MM.1S (cell line): Measurements from ENCODE around the gene SEMA4B.

ENCODE experiments used
- DNase-seq: peaks from one replicate; pipeline ENCODE4 v3.0.0-alpha.2; 2015
- H2AFZ ChIP-seq: fragments of 300-600 bp; sonication (generic); 2 replicates; pipeline ENCODE4 v1.6.0; 2016; ENCODE audit warnings: antibody characterized with exemption, low read length
- H3F3A ChIP-seq: fragments of 300-600 bp; sonication (generic); 2 replicates; pipeline ENCODE4 v1.6.1; 2016; ENCODE audit warnings: mild to moderate bottlenecking, antibody characterized with exemption, low read length, moderate library complexity, mixed read lengths; ENCODE audit not compliant: insufficient read depth
- H3K27ac ChIP-seq: fragments of 300-600 bp; sonication (generic); 2 replicates; pipeline ENCODE4 v1.5.1; 2016; ENCODE audit warnings: mild to moderate bottlenecking, low read length
- H3K27me3 ChIP-seq: fragments of 300-600 bp; sonication (generic); replicated peaks from 2 replicates; pipeline ENCODE4 v1.6.0; 2016; ENCODE audit warnings: low read length; ENCODE audit not compliant: insufficient read depth
- H3K36me3 ChIP-seq: fragments of 300-600 bp; sonication (generic); replicated peaks from 2 replicates; pipeline ENCODE4 v1.6.1; 2016; ENCODE audit warnings: mild to moderate bottlenecking, low read length, mixed read lengths; ENCODE audit not compliant: insufficient read depth
- H3K4me1 ChIP-seq: fragments of 300-600 bp; sonication (generic); 2 replicates; pipeline ENCODE4 v1.6.1; 2016; ENCODE audit warnings: low read length, mixed read lengths
- H3K4me2 ChIP-seq: fragments of 300-600 bp; sonication (generic); 2 replicates; pipeline ENCODE4 v1.6.0; 2016; ENCODE audit warnings: low read depth, low read length
- H3K4me3 ChIP-seq: fragments of 300-600 bp; sonication (generic); 2 replicates; pipeline ENCODE4 v1.5.1; 2016; ENCODE audit warnings: low read length, mixed read lengths
- H3K79me2 ChIP-seq: fragments of 300-600 bp; sonication (generic); 2 replicates; pipeline ENCODE4 v1.6.1; 2016; ENCODE audit warnings: mixed run types, low read length, mixed read lengths
- H3K9ac ChIP-seq: fragments of 300-600 bp; sonication (generic); 2 replicates; pipeline ENCODE4 v1.6.1; 2016; ENCODE audit warnings: low read length, mixed read lengths
- H3K9me2 ChIP-seq: fragments of 300-600 bp; sonication (generic); replicated peaks from 2 replicates; pipeline ENCODE4 v1.6.1; 2016; ENCODE audit warnings: mild to moderate bottlenecking, low read length, mixed read lengths; ENCODE audit not compliant: insufficient read depth
- H3K9me3 ChIP-seq: fragments of 300-600 bp; sonication (generic); replicated peaks from 2 replicates; pipeline ENCODE4 v1.6.1; 2016; ENCODE audit warnings: mild to moderate bottlenecking, low read length, mixed read lengths; ENCODE audit not compliant: insufficient read depth
- H4K20me1 ChIP-seq: fragments of 300-600 bp; sonication (generic); 2 replicates; pipeline ENCODE4 v1.6.1; 2016; ENCODE audit warnings: mild to moderate bottlenecking, low read length, moderate library complexity, mixed read lengths; ENCODE audit not compliant: insufficient read depth
- CTCF ChIP-seq: fragments of 300-600 bp; sonication (generic); IDR thresholded peaks from 2 replicates; pipeline ENCODE4 v1.5.1; 2016; ENCODE audit warnings: antibody characterized with exemption, low read length, mixed read lengths
- EZH2 ChIP-seq: fragments of 300-600 bp; sonication (generic); optimal IDR thresholded peaks from 2 replicates; pipeline ENCODE3; 2017; ENCODE audit warnings: low read depth, mild to moderate bottlenecking, antibody characterized with exemption, low read length, mixed read lengths
- EZH2phosphoT487 ChIP-seq: fragments of 300-600 bp; sonication (generic); IDR thresholded peaks from 2 replicates; pipeline ENCODE4 v1.6.1; 2018; ENCODE audit warnings: antibody characterized with exemption, low read length

SEMA4B gene

GRCh38 chr15:90234096-90234988, 33.2 kb downstream of the SEMA4B start, which contains the start of gene GDPGP1:
GDPGP1 (plus strand) TSS chr15:90234209; CDS start chr15:90240909, 6,700 bp downstream.
- peak within 1 kb of the TSS; percentile 95 for H2AFZ ChIP-seq
- no peak for DNase-seq
- peaks cover 18% of the 10 kb centered on the region for H3F3A ChIP-seq
- peaks cover 7% of the 10 kb centered on the region for H3K4me1 ChIP-seq
- peak within 1 kb of the TSS; percentile 78 for H3K27ac ChIP-seq
- no peaks in the 10 kb centered on the region for H4K20me1 ChIP-seq
- 0 out of 2 replicates have a peak, but pooled peaks cover 3% of the 10 kb centered on the region for H3K36me3 ChIP-seq
- H3K79me2 ChIP-seq, result peaks cover 11% of the 10 kb centered on the region
- H3K4me2 ChIP-seq, result peak within 1 kb of the TSS; percentile 91
- H3K9me3 ChIP-seq, result no peaks in the 10 kb centered on the region
- H3K9me2 ChIP-seq, result no peaks in the 10 kb centered on the region
- peak within 1 kb of the TSS; percentile 93 for H3K4me3 ChIP-seq
- TF ChIP-seq EZH2phosphoT487 (no peak), CTCF (no peak), EZH2 (no peak)
- H3K27me3 ChIP-seq, result no peaks in the 10 kb centered on the region
- H3K9ac ChIP-seq, result peak within 1 kb of the TSS; percentile 81

- H2AFZ ChIP-seq, result no peak overlapping the region
- H3K27me3 ChIP-seq, result no peaks in the 10 kb centered on the region
- no peaks in the 10 kb centered on the region for H3K36me3 ChIP-seq
- H3K79me2 ChIP-seq, result no peaks in the 10 kb centered on the region
- no peaks in the 10 kb centered on the region for H4K20me1 ChIP-seq
- no peaks in the 10 kb centered on the region for H3K4me1 ChIP-seq
- no peak for TF ChIP-seq EZH2
- no peak for TF ChIP-seq CTCF
- TF ChIP-seq EZH2phosphoT487, result no peak
- no peak overlapping the region for H3K4me2 ChIP-seq
- H3F3A ChIP-seq, result peaks cover 6% of the 10 kb centered on the region; the same call in 1 of the 2 replicates
- DNase-seq, result no peak
- H3K9me3 ChIP-seq, result no peaks in the 10 kb centered on the region
- no peak overlapping the region for H3K9ac ChIP-seq
- H3K4me3 ChIP-seq, result no peak overlapping the region
- no peaks in the 10 kb centered on the region for H3K9me2 ChIP-seq
- no peak overlapping the region for H3K27ac ChIP-seq
Observed at GRCh38 chr15:90239371-90239770, 38.2 kb downstream of the SEMA4B start.

GRCh38 chr15:90240856-90241255, 39.7 kb downstream of the SEMA4B start:
- H3F3A ChIP-seq, result no peaks in the 10 kb centered on the region
- H3K9me2 ChIP-seq, result no peaks in the 10 kb centered on the region
- H3K4me2 ChIP-seq, result no peak overlapping the region
- DNase-seq, result no peak
- no peaks in the 10 kb centered on the region for H3K27me3 ChIP-seq
- H3K79me2 ChIP-seq, result no peaks in the 10 kb centered on the region
- no peak overlapping the region for H3K4me3 ChIP-seq
- H2AFZ ChIP-seq, result no peak overlapping the region
- H3K9me3 ChIP-seq, result no peaks in the 10 kb centered on the region
- TF ChIP-seq CTCF, result no peak
- no peak for TF ChIP-seq EZH2phosphoT487
- TF ChIP-seq EZH2, result no peak
- no peak overlapping the region for H3K27ac ChIP-seq
- H3K4me1 ChIP-seq, result no peaks in the 10 kb centered on the region
- H4K20me1 ChIP-seq, result no peaks in the 10 kb centered on the region
- no peak overlapping the region for H3K9ac ChIP-seq
- H3K36me3 ChIP-seq, result no peaks in the 10 kb centered on the region
